ENCODE measurements around the gene ZFAND6. TPM values are rescaled to one million over a fixed set of nuclear protein-coding genes. Genes with fewer than 3 reads are reported as not detected.

Gene ZFAND6
- total and polyA plus RNA-seq, 10 of the 15 experiments (the other 5 are each of a cell fraction or from before 2014, with no cell fraction given) = 78.9 to 179 (median 135) TPM

- ChIA-PET CTCF (interaction anchor here (0.7 to 1.2 kb wide), 3 partner anchors 22 to 248 kb away, joined by 3 read pairs; no protein-coding TSS in a partner anchor), SMC1A (ENCODE audit: uncharacterized antibody, unreplicated experiment) (interaction anchor here (0.7 to 1.7 kb wide), 6 partner anchors 9 to 89 kb away, joined by 3 to 4 read pairs (median 3); no protein-coding TSS in a partner anchor), POLR2A (interaction anchor here (0.6 kb wide), 1 partner anchor 88 kb away, joined by 4 read pairs; no protein-coding TSS in a partner anchor), RAD21 (ENCODE audit: unreplicated experiment) (interaction anchor here (1.2 to 2.1 kb wide), 2 partner anchors 22 to 92 kb away, joined by 3 to 6 read pairs; partner anchors contain the start of gene ZFAND6)
- TF ChIP-seq SREBF2 (IDR thresholded peaks at IDR 0.05; ENCODE audit: low read length) (no peak), MEF2A (IDR thresholded peaks at IDR 0.05; ENCODE audit: insufficient read depth, low read depth, low read length) (no peak)
- FAIRE-seq (no peak), DNase-seq (ENCODE audit: low read depth, low spot score) (no peak), ATAC-seq (no peak)
- Histone ChIP-seq H3K27ac (ENCODE audit: control insufficient read depth, insufficient read depth) (no peak overlapping the region), H3K36me3 (ENCODE audit: control insufficient read depth in 2 of 2, insufficient read depth in 2 of 2, low read length in 1 of 2) (no peaks in the 10 kb centered on the region), H3K27me3 (replicated peaks in 1 of 2; ENCODE audit: control insufficient read depth in 2 of 2, insufficient read depth in 2 of 2, low read length in 1 of 2) (no peaks in the 10 kb centered on the region), H3K4me2 (ENCODE audit: control insufficient read depth, insufficient read depth) (no peak overlapping the region), H3K79me2 (ENCODE audit: control insufficient read depth, insufficient read depth, low read length) (peaks cover 4% of the 10 kb centered on the region), H4K20me1 (ENCODE audit: control insufficient read depth, insufficient read depth) (no peaks in the 10 kb centered on the region), H3K9ac (ENCODE audit: control insufficient read depth, insufficient read depth, low read length) (no peak overlapping the region), H2AFZ (ENCODE audit: control insufficient read depth, low read depth, low read length) (no peak overlapping the region; the same call in 1 of the 2 replicates), H3K4me3 (no peak overlapping the region), H3K4me1 (ENCODE audit: control insufficient read depth, insufficient read depth, low read length) (peaks cover 8% of the 10 kb centered on the region), H3K9me3 (replicated peaks; ENCODE audit: control insufficient read depth, insufficient read depth, low read length) (no peaks in the 10 kb centered on the region)
- intact Hi-C loops (cut with micrococcal nuclease; ENCODE audit: unreplicated experiment) = loop anchor here (5.0 kb wide), 1 partner anchor 89 kb away; no protein-coding TSS in a partner anchor
- BruUV-seq (replicated peaks) = no TSS peak
- in situ Hi-C loops (cut with MboI) = no loop called here
- 79% methylated on average over 3 of the region's 3 CpGs for WGBS (ENCODE audit: insufficient coverage, insufficient replicate concordance, low lambda C conversion rate, missing lambda C conversion rate)
Measured at GRCh38 chr15:80151576-80151975, 92.1 kb downstream of the ZFAND6 start.

DNA sequence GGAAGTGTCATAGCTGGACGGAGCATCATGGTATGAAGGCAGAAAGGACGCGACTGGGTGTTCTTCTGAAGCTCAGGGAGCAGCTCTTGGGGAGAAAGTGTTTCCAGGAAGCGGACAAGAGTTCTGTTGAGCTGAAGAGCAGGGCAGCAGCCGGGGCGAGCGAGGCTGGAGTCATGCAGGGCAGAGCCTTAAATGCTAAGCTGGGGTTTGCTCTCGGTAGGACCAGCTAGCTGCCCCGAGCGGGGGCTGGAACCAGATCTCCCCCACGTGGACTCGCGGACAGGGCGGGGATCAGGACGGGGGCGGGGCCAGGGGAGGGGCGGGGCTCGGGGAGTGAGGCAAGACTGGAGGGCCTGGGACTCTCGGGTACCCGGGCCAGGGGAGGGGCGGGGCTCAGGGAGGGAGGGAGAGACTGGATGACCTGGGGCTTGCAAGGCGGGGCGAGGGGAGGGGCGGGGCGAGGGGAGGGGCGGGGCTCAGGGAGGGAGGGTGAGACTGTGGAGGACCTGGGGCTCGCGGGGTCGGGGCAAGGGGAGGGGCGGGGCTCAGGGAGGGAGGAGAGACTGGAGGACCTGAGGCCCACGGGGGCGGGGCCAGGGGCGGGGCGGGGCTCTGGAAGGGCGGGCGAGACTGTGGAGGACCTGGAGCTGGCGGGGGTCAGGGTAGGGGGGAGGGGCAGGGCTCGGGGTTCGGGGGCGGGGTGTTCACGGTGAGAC is 92.9 kb downstream of the ZFAND6 start:
- no peaks in the 10 kb centered on the region for H3K27me3 ChIP-seq (replicated peaks in 1 of 2; ENCODE audit: control insufficient read depth in 2 of 2, insufficient read depth in 2 of 2, low read length in 1 of 2)
- peak overlapping the region; percentile 86 for H3K4me3 ChIP-seq
- H4K20me1 ChIP-seq (ENCODE audit: control insufficient read depth, insufficient read depth) = no peaks in the 10 kb centered on the region
- H3K4me1 ChIP-seq (ENCODE audit: control insufficient read depth, insufficient read depth, low read length) = peaks cover 8% of the 10 kb centered on the region
- WGBS (ENCODE audit: insufficient coverage, insufficient replicate concordance, low lambda C conversion rate, missing lambda C conversion rate) = 0% methylated on average over 15 of the region's 41 CpGs
- H3K79me2 ChIP-seq (ENCODE audit: control insufficient read depth, insufficient read depth, low read length) = peaks cover 4% of the 10 kb centered on the region
- SMC1A ChIA-PET (ENCODE audit: uncharacterized antibody, unreplicated experiment) = interaction anchor here (0.7 to 1.3 kb wide), 5 partner anchors 13 to 89 kb away, joined by 3 to 4 read pairs (median 3); no protein-coding TSS in a partner anchor
- intact Hi-C loops (cut with micrococcal nuclease; ENCODE audit: unreplicated experiment) (loop anchor here (5.0 kb wide), 1 partner anchor 90 kb away; no protein-coding TSS in a partner anchor), in situ Hi-C loops (cut with MboI) (no loop called here)
- RAD21 ChIA-PET (ENCODE audit: unreplicated experiment) = interaction anchor here (0.6 to 2.0 kb wide), 5 partner anchors 21 to 312 kb away, joined by 3 to 10 read pairs (median 3); no protein-coding TSS in a partner anchor
- peak; percentile 81 for ATAC-seq
- peak; percentile 74 for FAIRE-seq
- H3K4me2 ChIP-seq (ENCODE audit: control insufficient read depth, insufficient read depth) = peak overlapping the region; percentile 88
- no peaks in the 10 kb centered on the region for H3K36me3 ChIP-seq (ENCODE audit: control insufficient read depth in 2 of 2, insufficient read depth in 2 of 2, low read length in 1 of 2)
- H3K9me3 ChIP-seq (replicated peaks; ENCODE audit: control insufficient read depth, insufficient read depth, low read length) = no peaks in the 10 kb centered on the region
- DNase-seq (ENCODE audit: low read depth, low spot score) = peak; percentile 43
- CTCF ChIA-PET = interaction anchor here (0.7 to 1.2 kb wide), 3 partner anchors 21 to 249 kb away, joined by 3 read pairs; no protein-coding TSS in a partner anchor
- H2AFZ ChIP-seq (ENCODE audit: control insufficient read depth, low read depth, low read length) = peak overlapping the region; percentile 93
- POLR2A ChIA-PET = interaction anchor here (0.6 kb wide), 1 partner anchor 89 kb away, joined by 4 read pairs; no protein-coding TSS in a partner anchor
- BruUV-seq (replicated peaks) = no TSS peak
- H3K27ac ChIP-seq (ENCODE audit: control insufficient read depth, insufficient read depth) = no peak overlapping the region; the same call in 1 of the 2 replicates
- H3K9ac ChIP-seq (ENCODE audit: control insufficient read depth, insufficient read depth, low read length) = peak overlapping the region; percentile 49; the same call in 1 of the 2 replicates
- no peak for TF ChIP-seq MLLT1 (IDR thresholded peaks at IDR 0.05)
- peak in 1 of 2 experiments; percentile 34; a peak in 1 of 3 replicates for TF ChIP-seq EGR1 (IDR thresholded peaks at IDR 0.05; ENCODE audit: borderline replicate concordance in 1 of 2, low read depth in 2 of 2, low read length in 2 of 2)
- TF ChIP-seq, protein P1, sequence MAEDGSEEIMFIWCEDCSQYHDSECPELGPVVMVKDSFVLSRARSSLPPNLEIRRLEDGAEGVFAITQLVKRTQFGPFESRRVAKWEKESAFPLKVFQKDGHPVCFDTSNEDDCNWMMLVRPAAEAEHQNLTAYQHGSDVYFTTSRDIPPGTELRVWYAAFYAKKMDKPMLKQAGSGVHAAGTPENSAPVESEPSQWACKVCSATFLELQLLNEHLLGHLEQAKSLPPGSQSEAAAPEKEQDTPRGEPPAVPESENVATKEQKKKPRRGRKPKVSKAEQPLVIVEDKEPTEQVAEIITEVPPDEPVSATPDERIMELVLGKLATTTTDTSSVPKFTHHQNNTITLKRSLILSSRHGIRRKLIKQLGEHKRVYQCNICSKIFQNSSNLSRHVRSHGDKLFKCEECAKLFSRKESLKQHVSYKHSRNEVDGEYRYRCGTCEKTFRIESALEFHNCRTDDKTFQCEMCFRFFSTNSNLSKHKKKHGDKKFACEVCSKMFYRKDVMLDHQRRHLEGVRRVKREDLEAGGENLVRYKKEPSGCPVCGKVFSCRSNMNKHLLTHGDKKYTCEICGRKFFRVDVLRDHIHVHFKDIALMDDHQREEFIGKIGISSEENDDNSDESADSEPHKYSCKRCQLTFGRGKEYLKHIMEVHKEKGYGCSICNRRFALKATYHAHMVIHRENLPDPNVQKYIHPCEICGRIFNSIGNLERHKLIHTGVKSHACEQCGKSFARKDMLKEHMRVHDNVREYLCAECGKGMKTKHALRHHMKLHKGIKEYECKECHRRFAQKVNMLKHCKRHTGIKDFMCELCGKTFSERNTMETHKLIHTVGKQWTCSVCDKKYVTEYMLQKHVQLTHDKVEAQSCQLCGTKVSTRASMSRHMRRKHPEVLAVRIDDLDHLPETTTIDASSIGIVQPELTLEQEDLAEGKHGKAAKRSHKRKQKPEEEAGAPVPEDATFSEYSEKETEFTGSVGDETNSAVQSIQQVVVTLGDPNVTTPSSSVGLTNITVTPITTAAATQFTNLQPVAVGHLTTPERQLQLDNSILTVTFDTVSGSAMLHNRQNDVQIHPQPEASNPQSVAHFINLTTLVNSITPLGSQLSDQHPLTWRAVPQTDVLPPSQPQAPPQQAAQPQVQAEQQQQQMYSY (CRISPR knock-in tag; IDR thresholded peaks at IDR 0.05) = no peak

All from GM12878 (cell line).